Measurements from ENCODE around the gene TMA16. TPM values are rescaled to one million over a fixed set of nuclear protein-coding genes. Genes with fewer than 3 reads are reported as not detected.

The TMA16 gene
- total RNA-seq, 6 experiments from 2014 or later, result 25.6 to 36.9 (median 32.5) TPM

DNA sequence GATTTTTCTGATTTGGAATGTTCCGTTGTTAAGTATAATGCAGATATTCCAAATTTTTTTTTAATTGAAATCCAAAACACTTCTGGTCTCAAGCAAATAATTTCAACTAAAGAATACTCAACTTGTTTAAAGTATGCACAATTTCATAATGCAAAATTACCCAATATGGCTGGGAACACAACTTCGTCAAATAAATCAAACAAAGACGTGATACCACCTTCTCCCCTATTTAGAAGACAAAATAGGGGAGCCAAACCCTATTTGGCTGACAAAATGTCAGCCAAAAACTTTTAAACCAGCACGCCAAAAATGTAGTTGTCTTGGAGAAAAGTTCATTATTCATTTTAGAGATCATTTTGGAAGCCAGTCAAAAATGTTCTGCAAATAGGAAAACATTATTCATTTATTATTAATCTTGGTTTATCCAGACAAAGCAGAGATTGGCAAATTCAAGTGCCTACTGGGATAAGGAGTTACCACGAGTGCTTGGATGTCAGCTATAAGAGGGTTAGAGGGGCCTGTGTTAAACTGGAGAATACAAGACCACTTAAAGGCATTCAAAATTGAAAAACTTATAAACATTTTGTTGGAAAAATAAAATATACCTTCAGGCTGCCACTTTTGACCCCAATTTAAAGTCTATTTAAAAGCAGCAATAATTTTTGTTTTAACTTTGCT is 17.6 kb upstream of the TMA16 start:
- Mint-ChIP-seq H3K36me3 (ENCODE audit: low read depth) (no peaks in the 10 kb centered on the region), H3K4me1 (ENCODE audit: low read depth) (no peaks in the 10 kb centered on the region), H3K27me3 (ENCODE audit: insufficient read depth) (peaks cover 3% of the 10 kb centered on the region), H3K4me3 (no peak overlapping the region), H3K27ac (no peak overlapping the region), H3K9me3 (no peaks in the 10 kb centered on the region)
- TF ChIP-seq, protein P1, sequence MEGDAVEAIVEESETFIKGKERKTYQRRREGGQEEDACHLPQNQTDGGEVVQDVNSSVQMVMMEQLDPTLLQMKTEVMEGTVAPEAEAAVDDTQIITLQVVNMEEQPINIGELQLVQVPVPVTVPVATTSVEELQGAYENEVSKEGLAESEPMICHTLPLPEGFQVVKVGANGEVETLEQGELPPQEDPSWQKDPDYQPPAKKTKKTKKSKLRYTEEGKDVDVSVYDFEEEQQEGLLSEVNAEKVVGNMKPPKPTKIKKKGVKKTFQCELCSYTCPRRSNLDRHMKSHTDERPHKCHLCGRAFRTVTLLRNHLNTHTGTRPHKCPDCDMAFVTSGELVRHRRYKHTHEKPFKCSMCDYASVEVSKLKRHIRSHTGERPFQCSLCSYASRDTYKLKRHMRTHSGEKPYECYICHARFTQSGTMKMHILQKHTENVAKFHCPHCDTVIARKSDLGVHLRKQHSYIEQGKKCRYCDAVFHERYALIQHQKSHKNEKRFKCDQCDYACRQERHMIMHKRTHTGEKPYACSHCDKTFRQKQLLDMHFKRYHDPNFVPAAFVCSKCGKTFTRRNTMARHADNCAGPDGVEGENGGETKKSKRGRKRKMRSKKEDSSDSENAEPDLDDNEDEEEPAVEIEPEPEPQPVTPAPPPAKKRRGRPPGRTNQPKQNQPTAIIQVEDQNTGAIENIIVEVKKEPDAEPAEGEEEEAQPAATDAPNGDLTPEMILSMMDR (IDR thresholded peaks at IDR 0.05), result no peak
- DNase-seq, result no peak

DNA sequence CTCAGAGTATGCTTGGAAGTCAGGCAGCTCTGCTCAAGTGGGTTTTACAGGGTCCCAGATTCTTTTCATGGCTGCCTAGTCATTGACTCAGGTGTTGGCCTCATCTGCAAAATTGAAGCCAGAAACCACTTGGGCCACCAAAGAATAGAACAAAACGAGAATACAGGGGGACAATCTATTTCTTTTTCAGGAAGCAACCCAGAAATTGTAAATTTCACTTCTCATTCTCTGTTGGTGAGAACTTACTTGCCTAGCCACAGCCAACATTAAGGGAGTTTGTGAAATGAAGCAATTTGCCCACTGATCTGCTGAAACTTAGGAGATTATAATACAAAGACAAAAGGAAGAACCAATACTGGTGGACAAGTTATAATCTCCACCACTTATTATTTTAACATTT is 12.3 kb upstream of the TMA16 start:
- Mint-ChIP-seq H3K36me3 (ENCODE audit: low read depth) (no peaks in the 10 kb centered on the region), H3K27me3 (ENCODE audit: insufficient read depth) (peaks cover 6% of the 10 kb centered on the region), H3K4me1 (ENCODE audit: low read depth) (no peaks in the 10 kb centered on the region), H3K9me3 (no peaks in the 10 kb centered on the region), H3K27ac (no peak overlapping the region), H3K4me3 (no peak overlapping the region)
- TF ChIP-seq, protein P1 (IDR thresholded peaks at IDR 0.05), result no peak
- no peak for DNase-seq

DNA sequence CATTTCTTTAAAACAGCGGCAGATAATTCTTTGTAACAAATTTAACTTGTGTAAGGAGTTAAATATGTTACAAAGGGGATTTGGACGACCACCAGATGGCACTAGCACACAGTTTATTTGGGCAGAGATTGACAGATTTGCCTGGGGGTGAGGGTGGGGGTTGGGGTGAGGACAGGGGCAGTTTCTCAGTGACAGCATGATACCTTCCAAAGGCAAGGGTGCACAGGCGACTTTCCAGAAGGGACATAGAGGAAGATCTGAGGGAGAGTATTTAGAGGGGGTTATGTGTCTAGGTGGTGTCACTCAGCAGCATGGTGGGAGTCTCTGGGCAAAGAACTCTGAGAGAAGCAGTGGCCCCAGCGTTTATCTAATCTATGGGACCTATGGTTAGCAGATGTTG is 9.6 kb upstream of the TMA16 start:
- Mint-ChIP-seq H3K27me3 (ENCODE audit: insufficient read depth) (peaks cover 9% of the 10 kb centered on the region), H3K4me1 (ENCODE audit: low read depth) (no peaks in the 10 kb centered on the region), H3K4me3 (no peak overlapping the region), H3K9me3 (no peaks in the 10 kb centered on the region), H3K36me3 (ENCODE audit: low read depth) (no peaks in the 10 kb centered on the region), H3K27ac (no peak overlapping the region)
- TF ChIP-seq, protein P1 (IDR thresholded peaks at IDR 0.05), result peak; percentile 80
- DNase-seq, result peak; percentile 11

DNA sequence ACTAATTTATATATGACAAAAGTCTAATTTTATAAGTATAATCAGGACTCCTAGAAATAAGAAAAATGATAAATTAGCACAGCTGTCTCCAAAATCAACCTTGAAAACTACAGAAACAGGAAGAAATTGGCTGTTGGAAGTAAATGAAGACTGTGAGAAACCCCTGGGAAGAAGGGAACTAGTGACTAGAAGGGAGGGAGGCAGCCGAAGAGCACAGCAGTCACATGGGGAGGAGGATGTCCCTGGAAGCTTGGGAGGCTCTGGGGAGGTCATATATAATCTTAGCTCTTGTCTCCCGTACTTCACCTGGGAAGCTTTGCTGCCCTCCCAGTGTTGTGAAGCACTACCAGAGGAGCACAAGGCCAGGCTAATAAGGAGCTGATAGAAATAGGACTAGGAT is 8.9 kb upstream of the TMA16 start:
- Mint-ChIP-seq H3K4me1 (ENCODE audit: low read depth) (no peaks in the 10 kb centered on the region), H3K36me3 (ENCODE audit: low read depth) (no peaks in the 10 kb centered on the region), H3K27me3 (ENCODE audit: insufficient read depth) (peaks cover 14% of the 10 kb centered on the region), H3K27ac (no peak overlapping the region), H3K4me3 (no peak overlapping the region), H3K9me3 (no peaks in the 10 kb centered on the region)
- TF ChIP-seq, protein P1 (IDR thresholded peaks at IDR 0.05), result no peak
- DNase-seq, result no peak

DNA sequence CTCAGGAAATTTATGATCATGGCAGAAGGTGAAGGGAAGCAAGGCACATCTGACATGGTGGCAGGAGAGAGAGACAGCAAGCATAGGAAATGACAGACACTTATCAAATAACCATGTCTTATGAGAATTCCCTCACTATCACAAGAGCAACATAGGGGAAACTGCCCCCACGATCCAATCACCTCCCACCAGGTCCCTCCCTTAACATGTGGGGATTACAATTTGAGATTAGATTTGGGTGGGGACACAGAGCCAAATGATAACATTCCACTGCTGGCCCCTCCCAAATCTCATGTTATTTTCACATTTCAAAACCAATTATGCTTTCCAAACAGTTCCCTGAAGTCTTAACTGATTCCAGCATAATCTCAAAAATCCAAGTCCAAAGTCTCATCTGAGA is 8.2 kb upstream of the TMA16 start:
- TF ChIP-seq, protein P1 (IDR thresholded peaks at IDR 0.05), result no peak
- Mint-ChIP-seq H3K36me3 (ENCODE audit: low read depth) (no peaks in the 10 kb centered on the region), H3K9me3 (no peaks in the 10 kb centered on the region), H3K4me1 (ENCODE audit: low read depth) (no peaks in the 10 kb centered on the region), H3K4me3 (no peak overlapping the region), H3K27ac (no peak overlapping the region), H3K27me3 (ENCODE audit: insufficient read depth) (peaks cover 15% of the 10 kb centered on the region)
- no peak for DNase-seq

All from HFFc6 (cell line).